ENCODE results near the gene GDF7. TPM values are rescaled to one million over a fixed set of nuclear protein-coding genes. Genes with fewer than 3 reads are reported as not detected.

GDF7 gene
- total and polyA plus RNA-seq, 10 donors = 0.83 to 3.8 (median 1.9) TPM

DNA sequence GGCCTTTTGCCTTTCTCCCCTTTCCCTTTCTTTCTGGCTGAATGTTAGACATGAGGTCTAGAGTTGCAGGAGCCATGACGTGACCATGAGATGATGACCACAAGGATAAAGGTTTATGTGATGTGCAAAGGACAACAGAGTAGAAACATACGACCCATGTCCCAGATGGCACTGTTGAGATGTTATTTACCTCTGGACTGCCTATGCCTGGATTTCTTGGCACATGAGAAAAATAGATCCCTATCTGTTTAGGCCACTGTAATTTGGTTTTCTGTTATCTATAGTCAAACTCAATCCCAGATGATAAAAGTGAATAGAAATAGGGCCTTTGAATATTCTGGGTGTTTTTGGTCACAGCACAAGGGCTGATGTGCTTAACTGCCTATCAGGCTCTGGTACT, 58.8 kb downstream of the GDF7 start:
- Histone ChIP-seq H3K4me3 (no peak overlapping the region), H3K4me1 (peaks cover 0 to 16% (median 0%) of the 10 kb centered on the region in 6 donors), H3K27ac (no peak overlapping the region), H3K27me3 (replicated peaks in 1 of 7) (no peaks in the 10 kb centered on the region), H3K9me3 (peaks cover 0 to 3% (median 0%) of the 10 kb centered on the region in 8 donors), H3K36me3 (peaks cover 0 to 18% (median 0%) of the 10 kb centered on the region in 6 donors)
- no peak for DNase-seq
- WGBS, 5 donors = 92 to 99% (median 98%) methylated on average over 2 of the region's 2 CpGs
- intact Hi-C loops (cut with DNase I; ENCODE audit: low total_unique reads) = no loop called here
- TF ChIP-seq, protein P1, sequence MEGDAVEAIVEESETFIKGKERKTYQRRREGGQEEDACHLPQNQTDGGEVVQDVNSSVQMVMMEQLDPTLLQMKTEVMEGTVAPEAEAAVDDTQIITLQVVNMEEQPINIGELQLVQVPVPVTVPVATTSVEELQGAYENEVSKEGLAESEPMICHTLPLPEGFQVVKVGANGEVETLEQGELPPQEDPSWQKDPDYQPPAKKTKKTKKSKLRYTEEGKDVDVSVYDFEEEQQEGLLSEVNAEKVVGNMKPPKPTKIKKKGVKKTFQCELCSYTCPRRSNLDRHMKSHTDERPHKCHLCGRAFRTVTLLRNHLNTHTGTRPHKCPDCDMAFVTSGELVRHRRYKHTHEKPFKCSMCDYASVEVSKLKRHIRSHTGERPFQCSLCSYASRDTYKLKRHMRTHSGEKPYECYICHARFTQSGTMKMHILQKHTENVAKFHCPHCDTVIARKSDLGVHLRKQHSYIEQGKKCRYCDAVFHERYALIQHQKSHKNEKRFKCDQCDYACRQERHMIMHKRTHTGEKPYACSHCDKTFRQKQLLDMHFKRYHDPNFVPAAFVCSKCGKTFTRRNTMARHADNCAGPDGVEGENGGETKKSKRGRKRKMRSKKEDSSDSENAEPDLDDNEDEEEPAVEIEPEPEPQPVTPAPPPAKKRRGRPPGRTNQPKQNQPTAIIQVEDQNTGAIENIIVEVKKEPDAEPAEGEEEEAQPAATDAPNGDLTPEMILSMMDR (IDR thresholded peaks at IDR 0.05 in 8 of 11, conservative IDR thresholded peaks at IDR 0.05 in 3 of 11) = no peak
- TF ChIP-seq POLR2AphosphoS5 (IDR thresholded peaks at IDR 0.05) (no peak), POLR2A (IDR thresholded peaks at IDR 0.05) (no peak)

DNA sequence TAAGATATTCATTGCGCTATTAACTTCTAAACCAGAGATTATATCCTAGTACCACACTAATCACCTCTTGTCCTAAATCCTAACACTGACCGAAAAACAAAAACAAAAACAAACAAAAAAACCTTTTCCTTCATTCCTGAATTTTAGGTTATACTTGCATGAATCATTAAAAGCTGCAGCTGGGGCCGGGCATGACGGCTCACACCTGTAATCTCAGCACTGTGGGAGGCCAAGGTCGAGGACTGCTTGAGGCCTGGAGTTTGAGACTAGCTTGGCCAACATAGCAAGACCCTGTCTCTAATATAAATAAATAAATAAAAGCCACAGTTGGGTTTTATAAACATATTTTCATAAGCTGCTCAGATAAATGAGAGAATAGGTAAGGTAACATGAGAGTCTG, 60.0 kb downstream of the GDF7 start:
- no peaks in the 10 kb centered on the region for H3K9me3 ChIP-seq
- intact Hi-C loops (cut with DNase I; ENCODE audit: low total_unique reads) = no loop called here
- no peak overlapping the region for H3K4me3 ChIP-seq
- H3K4me1 ChIP-seq = peaks cover 0 to 16% (median 0%) of the 10 kb centered on the region in 6 donors
- H3K27ac ChIP-seq = no peak overlapping the region
- no peak for DNase-seq
- WGBS, 5 donors = 95 to 99% (median 96%) methylated on average over 5 of the region's 5 CpGs
- TF ChIP-seq, protein P1 (IDR thresholded peaks at IDR 0.05 in 8 of 11, conservative IDR thresholded peaks at IDR 0.05 in 3 of 11) = no peak
- TF ChIP-seq POLR2AphosphoS5 (IDR thresholded peaks at IDR 0.05) (no peak), POLR2A (IDR thresholded peaks at IDR 0.05) (no peak)
- H3K36me3 ChIP-seq = peaks cover 0 to 18% (median 0%) of the 10 kb centered on the region in 6 donors
- H3K27me3 ChIP-seq (replicated peaks in 1 of 7) = no peaks in the 10 kb centered on the region

DNA sequence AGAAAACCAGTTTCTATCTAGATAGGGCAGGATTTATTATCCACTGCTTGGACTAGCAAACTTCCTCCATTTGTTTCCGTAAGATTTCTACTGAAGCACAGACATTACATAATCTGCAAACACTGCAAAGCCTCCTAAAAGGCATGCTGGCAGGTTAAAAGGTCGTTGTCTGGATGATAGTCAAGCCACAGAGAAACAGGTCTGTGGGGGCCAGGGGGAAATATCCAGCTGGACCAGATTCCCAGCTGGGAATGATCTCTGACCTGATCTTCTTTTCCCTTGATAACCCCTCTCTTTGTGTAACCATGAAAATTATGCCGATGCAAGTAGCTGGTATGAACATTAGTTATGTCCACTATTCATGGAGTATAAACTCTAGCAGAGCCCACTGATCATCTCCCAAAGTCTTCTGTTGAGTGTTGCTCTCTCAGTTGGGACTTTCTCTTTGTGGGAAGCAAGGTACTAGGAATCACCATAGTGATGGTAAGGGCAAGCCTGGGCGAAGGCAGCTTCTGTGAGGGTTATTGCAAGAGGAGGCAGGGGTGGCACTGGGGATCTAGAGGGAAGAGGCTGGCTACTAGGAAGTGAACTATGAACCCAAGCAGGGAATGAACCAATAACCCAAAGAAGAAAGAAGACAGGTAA, 61.3 kb downstream of the GDF7 start:
- Histone ChIP-seq H3K27ac (peak overlapping the region in 4 of 8 donors; percentile 18 to 53 (median 31)), H3K4me1 (peaks cover 0 to 16% (median 0%) of the 10 kb centered on the region in 6 donors), H3K4me3 (no peak overlapping the region), H3K9me3 (no peaks in the 10 kb centered on the region), H3K36me3 (peaks cover 0 to 18% (median 0%) of the 10 kb centered on the region in 6 donors), H3K27me3 (replicated peaks in 1 of 7) (no peaks in the 10 kb centered on the region)
- no peak for DNase-seq
- intact Hi-C loops (cut with DNase I; ENCODE audit: low total_unique reads) = no loop called here
- TF ChIP-seq, protein P1 (IDR thresholded peaks at IDR 0.05 in 8 of 11, conservative IDR thresholded peaks at IDR 0.05 in 3 of 11) = no peak
- TF ChIP-seq POLR2A (IDR thresholded peaks at IDR 0.05) = no peak
- TF ChIP-seq POLR2AphosphoS5 (IDR thresholded peaks at IDR 0.05) = no peak
- WGBS, 5 donors = 37 to 46% (median 43%) methylated on average over 4 of the region's 4 CpGs

Other genes starting within 250 kb of the GDF7 start
- gene RHOB, start 220.1 kb upstream of the GDF7 start, total RNA-seq = 100 to 1,000 TPM in 6 of 7 donors, 10 to 100 TPM in 1; 94.3 to 309 (median 233) TPM
- gene RHOB, start 220.1 kb upstream of the GDF7 start, polyA plus RNA-seq = 10 to 100 TPM; 32.6 to 69.0 (median 61.0) TPM
- 10 to 100 TPM; 21.1 to 38.0 (median 31.3) TPM for gene HS1BP3, start 16.0 kb upstream of the GDF7 start, total RNA-seq
- 10 to 100 TPM in 2 of 3 donors, 1 to 10 TPM in 1; 8.8 to 23.5 (median 13.8) TPM for gene HS1BP3, start 16.0 kb upstream of the GDF7 start, polyA plus RNA-seq
- gene LDAH, start 156.0 kb downstream of the GDF7 start, total RNA-seq = 10 to 100 TPM; 15.6 to 33.2 (median 22.1) TPM
- gene LDAH, start 156.0 kb downstream of the GDF7 start, polyA plus RNA-seq = 1 to 10 TPM; 5.8 to 9.5 (median 8.5) TPM